Activated CD8-positive, alpha-beta memory T cell treated with anti-CD3 and anti-CD28 coated beads for 4 hours (primary cell): ENCODE data around the gene ALK.

Experiments
- DNase-seq, 2 donors: peaks; one replicate each; pipeline ENCODE4 v3.0.0-alpha.2; 2020; ENCODE audit warnings: low read depth in 2 of 2

ALK gene

GRCh38 chr2:29450596-29451222 is 470.7 kb downstream of the ALK start:
- no peak for DNase-seq

GRCh38 chr2:29449499-29449898 is 471.9 kb downstream of the ALK start:
- DNase-seq: no peak

GRCh38 chr2:29448096-29448688 is 473.2 kb downstream of the ALK start:
- no peak for DNase-seq

GRCh38 chr2:29447513-29447912 is 473.9 kb downstream of the ALK start:
- DNase-seq: no peak

- DNase-seq: no peak
Observed at GRCh38 chr2:29446847-29447246, 474.5 kb downstream of the ALK start.

- no peak for DNase-seq
Observed at GRCh38 chr2:29444150-29444549, 477.2 kb downstream of the ALK start.

- DNase-seq: no peak
Observed at GRCh38 chr2:29443627-29444026, 477.8 kb downstream of the ALK start.

- DNase-seq: no peak
Observed at GRCh38 chr2:29443151-29443550, 478.2 kb downstream of the ALK start.

- no peak for DNase-seq
Observed at GRCh38 chr2:29440921-29441623, 480.3 kb downstream of the ALK start.

- DNase-seq: no peak
Observed at GRCh38 chr2:29433920-29434319, 487.5 kb downstream of the ALK start.

- no peak for DNase-seq
Observed at GRCh38 chr2:29433128-29433527, 488.3 kb downstream of the ALK start.

- DNase-seq: no peak
Observed at GRCh38 chr2:29431485-29431884, 489.9 kb downstream of the ALK start.

GRCh38 chr2:29430382-29431112 is 490.8 kb downstream of the ALK start:
- DNase-seq: no peak

GRCh38 chr2:29426354-29426753 is 495.0 kb downstream of the ALK start:
- DNase-seq: no peak

GRCh38 chr2:29425866-29426265 is 495.5 kb downstream of the ALK start:
- no peak for DNase-seq

- DNase-seq: no peak
Observed at GRCh38 chr2:29423061-29423666, 498.2 kb downstream of the ALK start.

- no peak for DNase-seq
Observed at GRCh38 chr2:29420999-29421782, 500.2 kb downstream of the ALK start.

GRCh38 chr2:29420464-29420863 is 500.9 kb downstream of the ALK start:
- DNase-seq: no peak

- DNase-seq: no peak
Observed at GRCh38 chr2:29417630-29418029, 503.8 kb downstream of the ALK start.

GRCh38 chr2:29412197-29412925 is 509.0 kb downstream of the ALK start:
- DNase-seq: no peak

- DNase-seq: no peak
Observed at GRCh38 chr2:29405707-29406106, 515.7 kb downstream of the ALK start.
